DND-41 (cell line): ENCODE measurements around the gene ZNF625.
"Not testable (repeated sequence)": the region's sequence is repeated elsewhere in the genome, so short reads cannot be mapped to it uniquely, and the experiment has no call there.

Experiments used
- ATAC-seq: fragments of 200-7000 bp; cut with Tn5 transposase; 3 replicates; pipeline ENCODE4 v1.9.1; 2021; ENCODE audit warnings: low read depth; ENCODE audit not compliant: insufficient read depth
- DNase-seq: peaks from one replicate; pipeline ENCODE4 v3.0.0-alpha.2; 2020
- H2AFZ ChIP-seq: 2 replicates; pipeline ENCODE4 v1.6.0; 2012; ENCODE audit warnings: low read depth, low read length
- H3K27ac ChIP-seq: 2 replicates; pipeline ENCODE4 v1.5.1; 2012; ENCODE audit warnings: low read length, inconsistent platforms
- H3K27me3 ChIP-seq: fragments of 200-600 bp; sonication (generic); 2 replicates; pipeline ENCODE4 v1.6.0; 2012; ENCODE audit warnings: low read length, mild to moderate bottlenecking, inconsistent platforms; ENCODE audit not compliant: insufficient read depth, poor library complexity
- H3K36me3 ChIP-seq: 2 replicates; pipeline ENCODE4 v1.5.1; 2012; ENCODE audit warnings: low read length, inconsistent platforms; ENCODE audit not compliant: insufficient read depth
- H3K4me1 ChIP-seq: 2 replicates; pipeline ENCODE4 v1.5.1; 2012; ENCODE audit warnings: mild to moderate bottlenecking, low read length; ENCODE audit not compliant: insufficient read depth
- H3K4me2 ChIP-seq: 2 replicates; pipeline ENCODE4 v1.6.0; 2012; ENCODE audit warnings: mild to moderate bottlenecking, moderate library complexity, low read length, inconsistent platforms; ENCODE audit not compliant: insufficient read depth
- H3K4me3 ChIP-seq, 2 experiments: fragments of 200-600 bp in 1 of 2; shearing (Covaris generic) in 1 of 2; 2 replicates each; pipeline ENCODE4 v1.5.1; 2012 to 2016; ENCODE audit warnings: inconsistent platforms in 2 of 2, low read length in 2 of 2, mild to moderate bottlenecking in 2 of 2, low read depth in 1 of 2, moderate library complexity in 1 of 2
- H3K79me2 ChIP-seq: 2 replicates; pipeline ENCODE4 v1.6.0; 2012; ENCODE audit warnings: low read length, inconsistent platforms; ENCODE audit not compliant: insufficient read depth
- H3K9ac ChIP-seq: 2 replicates; pipeline ENCODE4 v1.6.0; 2012; ENCODE audit warnings: low read depth, mild to moderate bottlenecking, inconsistent platforms, low read length, moderate library complexity
- H3K9me3 ChIP-seq: 2 replicates; pipeline ENCODE4 v1.5.1; 2012; ENCODE audit warnings: low read length, moderate library complexity, mild to moderate bottlenecking, inconsistent platforms; ENCODE audit not compliant: insufficient read depth, severe bottlenecking
- H4K20me1 ChIP-seq: 2 replicates; pipeline ENCODE4 v1.6.0; 2012; ENCODE audit warnings: low read length; ENCODE audit not compliant: insufficient read depth
- CTCF ChIP-seq: IDR thresholded peaks from 2 replicates; pipeline ENCODE4 v1.5.1; 2012; ENCODE audit warnings: borderline replicate concordance, low read length, moderate library complexity, mild to moderate bottlenecking; ENCODE audit not compliant: poor library complexity, severe bottlenecking; ENCODE audit errors: extremely low read depth
- EZH2 ChIP-seq: IDR thresholded peaks from 3 replicates; pipeline ENCODE4 v1.6.1; 2012; ENCODE audit warnings: borderline replicate concordance, low read depth, mild to moderate bottlenecking, moderate library complexity, low read length, inconsistent platforms; ENCODE audit not compliant: severe bottlenecking

Gene ZNF625

DNA sequence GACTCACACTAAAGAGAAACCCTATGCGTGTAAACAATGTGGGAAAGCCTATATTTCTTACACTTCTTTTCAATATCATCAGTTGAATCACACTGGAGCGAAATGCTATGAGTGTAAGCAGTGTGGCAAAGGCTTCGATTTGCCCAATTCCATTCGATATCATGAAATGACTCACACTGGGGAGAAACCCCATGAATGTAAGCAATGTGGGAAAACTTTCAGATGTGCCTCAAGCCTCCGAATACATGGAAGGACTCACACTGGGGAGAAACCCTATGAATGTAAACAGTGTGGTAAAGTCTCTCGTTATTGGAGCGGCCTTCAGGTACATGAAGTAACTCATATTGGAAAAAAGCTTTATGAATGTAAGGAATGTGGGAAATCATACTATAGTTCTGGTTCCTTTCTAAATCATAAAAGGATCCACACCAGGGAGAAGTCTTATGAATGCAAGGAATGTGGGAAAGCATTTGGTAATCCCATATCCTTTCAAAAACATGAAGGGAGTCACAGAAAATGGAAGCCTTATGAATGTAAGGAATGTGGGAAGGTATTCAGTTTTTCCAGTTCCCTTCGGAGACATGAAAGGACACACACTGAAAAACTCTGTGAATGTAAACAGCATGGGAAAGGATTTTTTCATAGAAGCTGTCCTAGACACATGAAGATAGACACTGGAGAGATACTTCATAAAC lies 44.4 kb downstream of the ZNF625 start:
- no peak for ATAC-seq
- no peak for TF ChIP-seq CTCF

DNA sequence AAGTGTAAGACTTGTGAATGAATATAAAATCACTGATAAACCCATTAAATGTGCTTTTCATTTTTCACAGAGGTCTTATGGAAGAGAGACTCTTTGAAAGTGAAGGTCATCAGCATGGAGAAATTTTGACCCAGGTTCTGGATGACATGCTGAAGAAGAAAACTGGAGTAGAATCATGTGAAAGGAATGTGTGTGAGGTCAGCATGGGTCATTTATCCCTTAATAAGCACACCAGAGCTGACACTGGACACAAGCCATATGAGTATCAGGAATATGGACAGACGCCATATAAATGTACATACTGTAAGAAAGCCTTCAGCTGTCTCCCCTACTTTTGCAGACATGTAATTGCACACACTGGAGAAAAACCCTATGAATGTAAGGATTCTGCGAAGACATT lies 45.4 kb downstream of the ZNF625 start:
- peaks cover 41% of the 10 kb centered on the region for H3K79me2 ChIP-seq
- H4K20me1 ChIP-seq = peaks cover 6% of the 10 kb centered on the region; the same call in 1 of the 2 replicates
- DNase-seq (no peak), ATAC-seq (no peak)
- no peak overlapping the region for H3K4me2 ChIP-seq
- no peaks in the 10 kb centered on the region for H3K27me3 ChIP-seq
- TF ChIP-seq EZH2 (no peak), CTCF (no peak)
- H3K9ac ChIP-seq = no peak overlapping the region
- no peak overlapping the region for H3K4me3 ChIP-seq
- H3K4me1 ChIP-seq = no peaks in the 10 kb centered on the region
- H3K36me3 ChIP-seq = peaks cover 74% of the 10 kb centered on the region
- no peaks in the 10 kb centered on the region for H3K9me3 ChIP-seq
- no peak overlapping the region for H2AFZ ChIP-seq
- no peak overlapping the region for H3K27ac ChIP-seq

More for the DNA sequence above, 44.4 kb downstream of the ZNF625 start:
- Histone ChIP-seq H3K4me3 (no peak overlapping the region), H4K20me1 (peaks cover 6% of the 10 kb centered on the region; the same call in 1 of the 2 replicates), H3K27ac (no peak overlapping the region), H3K9me3 (no peaks in the 10 kb centered on the region), H3K4me2 (no peak overlapping the region), H3K9ac (no peak overlapping the region), H2AFZ (no peak overlapping the region), H3K79me2 (peaks cover 32% of the 10 kb centered on the region), H3K27me3 (no peaks in the 10 kb centered on the region), H3K4me1 (no peaks in the 10 kb centered on the region), H3K36me3 (peaks cover 73% of the 10 kb centered on the region)
- DNase-seq = no peak

DNA sequence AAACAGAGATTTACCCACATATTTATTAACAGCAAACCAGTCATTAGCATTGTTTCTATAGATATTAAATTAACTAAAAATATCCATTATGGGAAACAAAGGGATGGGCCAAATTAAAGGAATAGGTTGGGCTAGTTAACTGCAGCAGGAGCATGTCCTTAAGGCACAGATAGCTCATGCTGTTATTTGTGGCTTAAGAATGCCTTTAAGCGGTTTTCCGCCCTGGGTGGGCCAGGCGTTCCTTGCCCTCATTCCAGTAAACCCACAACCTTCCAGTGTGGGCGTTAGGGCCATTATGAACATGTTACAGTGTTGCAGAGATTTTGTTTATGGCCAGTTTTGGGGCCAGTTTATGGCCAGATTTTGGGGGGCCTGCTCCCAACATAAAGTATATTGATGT lies 52.6 kb downstream of the ZNF625 start:
- H3K4me2 ChIP-seq, ATAC-seq, H3K27ac ChIP-seq, H2AFZ ChIP-seq, DNase-seq, H3K27me3 ChIP-seq, H3K4me3 ChIP-seq, H3K9ac ChIP-seq, H4K20me1 ChIP-seq, H3K9me3 ChIP-seq, H3K4me1 ChIP-seq: not testable (repeated sequence)
- H3K36me3 ChIP-seq = peaks cover 24% of the 10 kb centered on the region
- H3K79me2 ChIP-seq = peaks cover 70% of the 10 kb centered on the region

DNA sequence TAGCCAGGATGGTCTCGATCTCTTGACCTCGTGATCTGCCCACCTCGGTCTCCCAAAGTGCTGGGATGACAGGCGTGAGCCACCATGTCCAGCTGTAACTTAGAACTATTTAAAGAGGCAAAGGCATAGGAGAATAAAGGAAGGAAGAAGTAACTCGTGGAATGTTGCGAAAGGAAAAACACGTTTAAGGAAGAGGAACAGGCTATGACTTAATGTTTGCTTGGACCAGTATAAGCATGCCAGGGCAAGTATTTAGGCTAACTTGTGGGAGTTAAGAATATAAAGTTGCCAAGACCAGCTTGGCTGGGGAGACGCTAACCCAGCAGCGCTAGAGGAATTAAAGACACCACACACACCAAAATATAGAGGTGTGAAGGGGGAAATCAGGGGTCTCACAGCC lies 58.5 kb downstream of the ZNF625 start:
- H3K4me1 ChIP-seq = peaks cover 29% of the 10 kb centered on the region
- no peak overlapping the region for H3K27ac ChIP-seq
- H2AFZ ChIP-seq = no peak overlapping the region
- no peaks in the 10 kb centered on the region; the same call in 1 of the 2 replicates for H4K20me1 ChIP-seq
- no peak overlapping the region for H3K4me2 ChIP-seq
- no peak for DNase-seq
- peaks cover 9% of the 10 kb centered on the region for H3K9me3 ChIP-seq
- peaks cover 86% of the 10 kb centered on the region for H3K79me2 ChIP-seq
- no peak for ATAC-seq
- TF ChIP-seq EZH2 (no peak), CTCF (no peak)
- no peak overlapping the region for H3K9ac ChIP-seq
- no peaks in the 10 kb centered on the region for H3K27me3 ChIP-seq
- no peak overlapping the region for H3K4me3 ChIP-seq
- H3K36me3 ChIP-seq = peaks cover 45% of the 10 kb centered on the region
